ENCODE results near the gene TBC1D8B. TPM values are rescaled to one million over a fixed set of nuclear protein-coding genes. Genes with fewer than 3 reads are reported as not detected.
"Not testable (repeated sequence)": the region's sequence is repeated elsewhere in the genome, so short reads cannot be mapped to it uniquely, and the experiment has no call there.

Gene TBC1D8B
- 2.2 and 3.4 TPM in 2 replicates for total RNA-seq

- peak; percentile 89 to 91 for DNase-seq (ENCODE audit: low read depth in 2 of 2)
Observed at GRCh38 chrX:106802388-106803275, at the start of gene TBC1D8B. Gene TBC1D8B (plus strand): TSS chrX:106802673. CDS start chrX:106802854, 181 bp downstream.

GRCh38 chrX:106769288-106769687 is 33.2 kb upstream of the TBC1D8B start:
- not testable (repeated sequence) for DNase-seq (ENCODE audit: low read depth in 2 of 2)

GRCh38 chrX:106774981-106775380 is 27.5 kb upstream of the TBC1D8B start:
- no peak for DNase-seq (ENCODE audit: low read depth in 2 of 2)

- DNase-seq (ENCODE audit: low read depth in 2 of 2): no peak
Observed at GRCh38 chrX:106780264-106780663, 22.2 kb upstream of the TBC1D8B start.

- DNase-seq (ENCODE audit: low read depth in 2 of 2): no peak
Observed at GRCh38 chrX:106780664-106781377, 21.7 kb upstream of the TBC1D8B start.

- DNase-seq (ENCODE audit: low read depth in 2 of 2): no peak
Observed at GRCh38 chrX:106783716-106784115, 18.8 kb upstream of the TBC1D8B start.

GRCh38 chrX:106791495-106791894 is 11.0 kb upstream of the TBC1D8B start:
- peak; percentile 20 to 33 for DNase-seq (ENCODE audit: low read depth in 2 of 2)

GRCh38 chrX:106802063-106802387 is 448 bp upstream of the TBC1D8B start:
- DNase-seq (ENCODE audit: low read depth in 2 of 2): peak in 1 of 2 donors; percentile 49

GRCh38 chrX:106811131-106811910 is 8.8 kb downstream of the TBC1D8B start:
- DNase-seq (ENCODE audit: low read depth in 2 of 2): no peak

GRCh38 chrX:106812930-106813329 is 10.5 kb downstream of the TBC1D8B start:
- DNase-seq (ENCODE audit: low read depth in 2 of 2): not testable (repeated sequence)

- not testable (repeated sequence) for DNase-seq (ENCODE audit: low read depth in 2 of 2)
Observed at GRCh38 chrX:106814093-106814492, 11.6 kb downstream of the TBC1D8B start.

GRCh38 chrX:106862972-106863688 is 60.7 kb downstream of the TBC1D8B start:
- peak; percentile 22 to 39 for DNase-seq (ENCODE audit: low read depth in 2 of 2)

- DNase-seq (ENCODE audit: low read depth in 2 of 2): no peak
Observed at GRCh38 chrX:106863697-106864096, 61.2 kb downstream of the TBC1D8B start.

- DNase-seq (ENCODE audit: low read depth in 2 of 2): not testable (repeated sequence)
Observed at GRCh38 chrX:106872796-106873195, 70.3 kb downstream of the TBC1D8B start.

- peak; percentile 31 to 56 for DNase-seq (ENCODE audit: low read depth in 2 of 2)
Observed at GRCh38 chrX:106874075-106874474, 71.6 kb downstream of the TBC1D8B start.

GRCh38 chrX:106875151-106875550 is 72.7 kb downstream of the TBC1D8B start:
- no peak for DNase-seq (ENCODE audit: low read depth in 2 of 2)

GRCh38 chrX:106889468-106889867 is 87.0 kb downstream of the TBC1D8B start:
- no peak for DNase-seq (ENCODE audit: low read depth in 2 of 2)

- DNase-seq (ENCODE audit: low read depth in 2 of 2): no peak
Observed at GRCh38 chrX:106891762-106892460, 89.4 kb downstream of the TBC1D8B start.

GRCh38 chrX:106894392-106894909 is 92.0 kb downstream of the TBC1D8B start:
- DNase-seq (ENCODE audit: low read depth in 2 of 2): peak; percentile 77 to 79

- DNase-seq (ENCODE audit: low read depth in 2 of 2): peak; percentile 66 to 73
Observed at GRCh38 chrX:106894978-106895452, 92.5 kb downstream of the TBC1D8B start.

Measured in lung microvascular endothelial cell (primary cell).